Measurements from ENCODE around the gene ARF6.

GRCh38 chr14:49861699-49862088 lies 31.2 kb upstream of the ARF6 start:
- TF ChIP-seq POLR2A (IDR thresholded peaks at IDR 0.05; ENCODE audit: low read length) (peak; percentile 69), GATA1 (IDR thresholded peaks at IDR 0.05; ENCODE audit: low read depth, low read length) (no peak)

Data from erythroblast (primary cell).